Neuronal stem cell (in vitro differentiated cells): ENCODE data around the gene IKZF2.

Experiments used
- DNase-seq: peaks from one replicate; pipeline ENCODE4 v3.0.0-alpha.2; 2013; ENCODE audit warnings: low spot score
- H2AFZ ChIP-seq: one replicate; pipeline ENCODE4 v1.6.1; 2013; ENCODE audit warnings: mild to moderate bottlenecking, low read length, inconsistent platforms
- H2AK5ac ChIP-seq: 2 replicates; pipeline ENCODE4 v1.6.1; 2013; ENCODE audit warnings: low read depth, mild to moderate bottlenecking, inconsistent platforms, low read length, moderate library complexity, mixed read lengths
- H2BK120ac ChIP-seq: 2 replicates; pipeline ENCODE4 v1.6.1; 2013; ENCODE audit warnings: low read depth, mild to moderate bottlenecking, inconsistent platforms, low read length, moderate library complexity, mixed read lengths
- H2BK12ac ChIP-seq: one replicate; pipeline ENCODE4 v1.6.1; 2013; ENCODE audit warnings: low read length, inconsistent platforms
- H2BK15ac ChIP-seq: 2 replicates; pipeline ENCODE4 v1.6.1; 2013; ENCODE audit warnings: mild to moderate bottlenecking, low read length, inconsistent platforms, mixed read lengths
- H2BK5ac ChIP-seq: one replicate; pipeline ENCODE4 v1.6.1; 2013; ENCODE audit warnings: inconsistent platforms, mild to moderate bottlenecking, low read length, moderate library complexity
- H3K14ac ChIP-seq: one replicate; pipeline ENCODE4 v1.6.1; 2013; ENCODE audit warnings: low read length, inconsistent platforms
- H3K18ac ChIP-seq: 2 replicates; pipeline ENCODE4 v1.6.1; 2013; ENCODE audit warnings: low read length, inconsistent platforms
- H3K23ac ChIP-seq: 2 replicates; pipeline ENCODE4 v1.6.1; 2013; ENCODE audit warnings: low read depth, mild to moderate bottlenecking, mixed read lengths, low read length, inconsistent platforms; ENCODE audit not compliant: poor library complexity
- H3K27ac ChIP-seq: replicated peaks from 3 replicates; pipeline ENCODE4 v1.5.1; 2013; ENCODE audit warnings: low read length, inconsistent platforms
- H3K27me3 ChIP-seq, 3 experiments: 2 replicates each; pipeline ENCODE4 v1.6.1; 2013; ENCODE audit warnings: low read length in 3 of 3, mild to moderate bottlenecking in 2 of 3, inconsistent platforms in 1 of 3, low read depth in 1 of 3, mixed read lengths in 1 of 3, moderate library complexity in 1 of 3; ENCODE audit not compliant: control insufficient read depth in 3 of 3, insufficient read depth in 3 of 3
- H3K36me3 ChIP-seq, 2 donors: replicated peaks in 1 of 2; 2 replicates each; pipeline ENCODE4 v1.6.1; 2013; ENCODE audit warnings: low read length in 2 of 2; ENCODE audit not compliant: control insufficient read depth in 2 of 2, insufficient read depth in 2 of 2
- H3K4ac ChIP-seq: 2 replicates; pipeline ENCODE4 v1.6.1; 2013; ENCODE audit warnings: inconsistent platforms, mild to moderate bottlenecking, low read length, moderate library complexity
- H3K4me1 ChIP-seq, 2 donors: 1 replicate in 1 of 2; 2 replicates in 1 of 2; pipeline ENCODE4 v1.6.1; 2013; ENCODE audit warnings: low read length in 2 of 2, low read depth in 1 of 2; ENCODE audit not compliant: control insufficient read depth in 2 of 2, insufficient read depth in 1 of 2
- H3K4me2 ChIP-seq: one replicate; pipeline ENCODE4 v1.6.1; 2013; ENCODE audit warnings: mild to moderate bottlenecking, low read length, inconsistent platforms; ENCODE audit not compliant: insufficient read depth, poor library complexity, severe bottlenecking
- H3K4me3 ChIP-seq, 2 donors: 2 replicates each; pipeline ENCODE4 v1.5.1; 2013; ENCODE audit warnings: low read length in 2 of 2, mild to moderate bottlenecking in 2 of 2, inconsistent platforms in 1 of 2, moderate library complexity in 1 of 2
- H3K79me1 ChIP-seq: one replicate; pipeline ENCODE4 v1.6.1; 2013; ENCODE audit warnings: low read depth, mild to moderate bottlenecking, inconsistent platforms, low read length, moderate library complexity
- H3K9ac ChIP-seq: one replicate; pipeline ENCODE4 v1.6.1; 2013; ENCODE audit warnings: mild to moderate bottlenecking, low read depth, low read length, inconsistent platforms; ENCODE audit not compliant: poor library complexity
- H3K9me3 ChIP-seq, 2 donors: replicated peaks in 1 of 2; 2 replicates each; pipeline versions ENCODE3 to v1.6.1; 2013; ENCODE audit warnings: low read length in 2 of 2, mild to moderate bottlenecking in 2 of 2, inconsistent platforms in 1 of 2, low read depth in 1 of 2, mixed read lengths in 1 of 2, moderate library complexity in 1 of 2; ENCODE audit not compliant: control insufficient read depth in 2 of 2, insufficient read depth in 1 of 2
- H4K8ac ChIP-seq: one replicate; pipeline ENCODE4 v1.6.1; 2013; ENCODE audit warnings: low read depth, mild to moderate bottlenecking, inconsistent platforms, low read length, moderate library complexity
- H4K91ac ChIP-seq: one replicate; pipeline ENCODE4 v1.6.1; 2013; ENCODE audit warnings: low read length, low read depth, mild to moderate bottlenecking, inconsistent platforms; ENCODE audit not compliant: poor library complexity
- WGBS, 2 donors: extraction: QIAGEN DNeasy Blood & Tissue Kit; methylation state at CpG; one replicate each; pipeline ENCODE4 v1.1.7; 2013; ENCODE audit warnings: missing lambda C conversion rate in 2 of 2, mixed read lengths in 1 of 2; ENCODE audit not compliant: insufficient read length in 2 of 2, insufficient replicate concordance in 1 of 2; ENCODE audit errors: extremely low coverage in 2 of 2; 5-methylcytosine and 5-hydroxymethylcytosine counted together

Gene IKZF2

DNA sequence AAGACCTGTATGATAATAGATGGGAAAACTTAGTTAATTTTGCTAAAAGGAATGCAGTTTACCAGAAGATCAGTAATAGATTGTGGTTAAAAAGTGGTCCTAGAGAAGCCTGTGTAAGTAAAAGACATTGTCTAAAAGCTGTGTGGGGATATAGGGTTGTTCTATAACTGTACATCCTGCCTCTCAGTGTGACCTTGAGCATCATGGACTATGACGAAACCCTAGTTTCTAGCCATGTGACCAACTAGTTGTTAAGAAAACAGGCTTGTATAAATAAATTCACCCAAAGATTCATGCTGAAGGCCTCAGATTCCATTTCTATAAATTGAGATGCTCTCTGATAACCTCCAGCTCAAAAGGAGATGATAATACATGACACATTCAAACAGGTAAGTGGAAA is 160.7 kb downstream of the IKZF2 start:
- no peak for DNase-seq
- H3K36me3 ChIP-seq, result no peaks in the 10 kb centered on the region
- WGBS, 2 donors, result no CpG with 5 or more reads among the region's 1 CpG

DNA sequence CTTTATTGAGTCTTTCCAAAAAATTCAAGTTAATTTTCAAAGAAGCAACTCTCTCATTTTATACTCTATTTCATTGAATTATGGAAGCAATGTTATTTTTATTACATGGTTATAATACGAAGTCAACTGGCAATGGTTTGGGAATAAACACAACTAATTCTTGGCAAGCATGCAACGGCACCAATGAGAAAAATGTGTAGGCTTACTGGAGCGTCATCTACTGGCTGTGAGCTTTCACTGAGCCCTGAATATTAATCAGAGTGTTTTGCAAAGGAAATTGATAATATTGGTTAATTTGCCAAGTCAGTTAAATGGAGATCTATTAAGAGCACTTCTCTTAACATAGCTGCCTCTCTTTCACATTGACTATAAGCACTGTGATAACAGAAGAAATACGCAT is 163.9 kb downstream of the IKZF2 start:
- DNase-seq, result no peak
- H3K9ac ChIP-seq, result no peak overlapping the region
- no peak overlapping the region for H2BK5ac ChIP-seq
- no peak overlapping the region for H3K18ac ChIP-seq
- no CpG with 5 or more reads among the region's 4 CpGs for WGBS, 2 donors
- H2BK12ac ChIP-seq, result no peak overlapping the region
- no peak overlapping the region for H3K27ac ChIP-seq
- H3K14ac ChIP-seq, result no peak overlapping the region
- no peak overlapping the region for H3K23ac ChIP-seq
- H2BK15ac ChIP-seq, result no peak overlapping the region
- no peak overlapping the region for H2BK120ac ChIP-seq
- H3K4me1 ChIP-seq, result no peaks in the 10 kb centered on the region
- no peaks in the 10 kb centered on the region for H3K9me3 ChIP-seq
- H2AK5ac ChIP-seq, result no peak overlapping the region
- H2AFZ ChIP-seq, result no peak overlapping the region
- H3K4me2 ChIP-seq, result no peak overlapping the region
- H3K79me1 ChIP-seq, result no peaks in the 10 kb centered on the region
- H3K36me3 ChIP-seq, result no peaks in the 10 kb centered on the region
- no peak overlapping the region for H4K8ac ChIP-seq
- no peak overlapping the region for H4K91ac ChIP-seq
- no peak overlapping the region for H3K4ac ChIP-seq
- H3K27me3 ChIP-seq, result no peaks in the 10 kb centered on the region
- no peak overlapping the region for H3K4me3 ChIP-seq

More for the DNA sequence above, 160.7 kb downstream of the IKZF2 start:
- H3K4me2 ChIP-seq, result no peak overlapping the region
- H3K27me3 ChIP-seq, result no peaks in the 10 kb centered on the region
- no peak overlapping the region for H2BK15ac ChIP-seq
- no peak overlapping the region for H4K91ac ChIP-seq
- no peaks in the 10 kb centered on the region for H3K79me1 ChIP-seq
- no peak overlapping the region for H2AFZ ChIP-seq
- no peak overlapping the region for H2BK5ac ChIP-seq
- no peak overlapping the region for H3K4ac ChIP-seq
- H4K8ac ChIP-seq, result no peak overlapping the region
- H3K27ac ChIP-seq, result no peak overlapping the region
- H3K9ac ChIP-seq, result no peak overlapping the region
- no peaks in the 10 kb centered on the region for H3K4me1 ChIP-seq
- H3K18ac ChIP-seq, result no peak overlapping the region
- H2AK5ac ChIP-seq, result no peak overlapping the region
- no peak overlapping the region for H2BK12ac ChIP-seq
- no peak overlapping the region for H2BK120ac ChIP-seq
- no peak overlapping the region for H3K23ac ChIP-seq
- H3K4me3 ChIP-seq, result no peak overlapping the region
- no peaks in the 10 kb centered on the region for H3K9me3 ChIP-seq
- no peak overlapping the region for H3K14ac ChIP-seq

DNA sequence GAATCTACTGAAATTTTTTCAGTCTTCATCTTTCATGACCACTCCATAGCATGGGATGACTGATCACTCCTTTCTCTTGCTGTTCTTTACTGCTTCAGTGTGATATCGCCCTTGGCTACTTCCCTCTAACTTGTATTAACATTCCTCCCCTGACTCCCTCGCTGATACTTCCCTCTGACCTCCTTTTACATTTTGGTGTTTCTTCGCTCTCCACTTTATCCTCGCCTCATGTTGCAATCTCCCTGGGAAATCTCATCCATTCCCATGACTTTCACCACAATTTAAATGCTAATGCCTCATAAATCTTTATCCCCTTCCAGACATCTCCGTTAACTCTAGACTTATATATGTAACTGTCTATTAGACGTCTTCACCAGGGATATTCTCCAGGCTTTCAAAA is 167.3 kb downstream of the IKZF2 start:
- no peaks in the 10 kb centered on the region for H3K4me1 ChIP-seq
- no peak overlapping the region for H3K18ac ChIP-seq
- no peak overlapping the region for H2BK5ac ChIP-seq
- H3K4ac ChIP-seq, result no peak overlapping the region
- no peak overlapping the region for H2BK15ac ChIP-seq
- H4K8ac ChIP-seq, result no peak overlapping the region
- no peak overlapping the region for H2BK12ac ChIP-seq
- H3K14ac ChIP-seq, result no peak overlapping the region
- no peaks in the 10 kb centered on the region for H3K36me3 ChIP-seq
- H2BK120ac ChIP-seq, result no peak overlapping the region
- H3K4me2 ChIP-seq, result no peak overlapping the region
- H2AFZ ChIP-seq, result no peak overlapping the region
- H3K4me3 ChIP-seq, result no peak overlapping the region
- no peak overlapping the region for H3K23ac ChIP-seq
- H3K27ac ChIP-seq, result no peak overlapping the region
- no peak overlapping the region for H4K91ac ChIP-seq
- no peaks in the 10 kb centered on the region for H3K79me1 ChIP-seq
- DNase-seq, result no peak
- no peak overlapping the region for H2AK5ac ChIP-seq
- no peaks in the 10 kb centered on the region for H3K27me3 ChIP-seq
- no peaks in the 10 kb centered on the region for H3K9me3 ChIP-seq
- no CpG with 5 or more reads among the region's 6 CpGs for WGBS, 2 donors
- no peak overlapping the region for H3K9ac ChIP-seq

DNA sequence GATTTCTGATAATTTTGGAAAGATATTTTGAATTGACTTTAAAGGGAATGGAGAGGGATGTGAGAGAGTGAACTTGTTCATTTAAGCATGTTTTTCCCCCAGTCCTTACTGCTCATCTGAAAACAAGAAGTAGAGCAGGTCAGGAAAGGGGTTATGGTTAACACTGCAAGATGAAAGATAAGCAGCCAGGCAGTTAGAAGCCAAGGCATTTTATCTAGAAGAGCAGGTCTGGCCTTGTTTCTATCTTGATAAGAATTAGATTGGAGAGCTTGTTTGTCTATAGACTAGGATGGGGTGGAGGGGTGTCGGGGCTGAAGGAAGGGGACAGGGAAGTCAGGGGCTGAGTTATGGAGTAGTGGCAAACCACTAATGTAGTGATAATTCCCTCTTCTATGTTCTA is 171.6 kb downstream of the IKZF2 start:
- Histone ChIP-seq H3K9ac (no peak overlapping the region), H2BK120ac (no peak overlapping the region), H2AK5ac (no peak overlapping the region), H3K18ac (no peak overlapping the region), H3K27ac (no peak overlapping the region), H2BK15ac (no peak overlapping the region), H2AFZ (no peak overlapping the region), H3K36me3 (no peaks in the 10 kb centered on the region), H4K91ac (no peak overlapping the region), H3K23ac (no peak overlapping the region), H4K8ac (no peak overlapping the region), H3K9me3 (no peaks in the 10 kb centered on the region), H3K4ac (no peak overlapping the region), H3K14ac (no peak overlapping the region), H2BK12ac (no peak overlapping the region), H3K79me1 (no peaks in the 10 kb centered on the region), H3K4me2 (no peak overlapping the region), H3K4me1 (peaks cover 0 to 1% of the 10 kb centered on the region in 2 donors), H3K27me3 (no peaks in the 10 kb centered on the region), H3K4me3 (no peak overlapping the region), H2BK5ac (no peak overlapping the region)
- DNase-seq, result no peak
- no CpG with 5 or more reads among the region's 1 CpG for WGBS, 2 donors
